NK-92 (cell line): ENCODE results near the gene DDX60.
"Not testable (repeated sequence)": the region's sequence is repeated elsewhere in the genome, so short reads cannot be mapped to it uniquely, and the experiment has no call there.

Experiments used
- DNase-seq: peaks from one replicate; lab custom pipeline; 2025; ENCODE audit not compliant: unreplicated experiment; lab: John Stamatoyannopoulos, UW

The DDX60 gene

GRCh38 chr4:168318266-168318895, at the start of gene DDX60:
TSS of gene DDX60 (minus strand) at chr4:168318752. CDS start at chr4:168311259, 7,493 bp downstream.
- DNase-seq, result peak; percentile 35

- DNase-seq, result no peak
Measured at GRCh38 chr4:168367065-168367464, 48.5 kb upstream of the DDX60 start.

- no peak for DNase-seq
Measured at GRCh38 chr4:168362025-168362401, 43.5 kb upstream of the DDX60 start.

- no peak for DNase-seq
Measured at GRCh38 chr4:168361365-168362024, 42.9 kb upstream of the DDX60 start.

- DNase-seq, result no peak
Measured at GRCh38 chr4:168360271-168360670, 41.7 kb upstream of the DDX60 start.

- DNase-seq, result no peak
Measured at GRCh38 chr4:168357941-168358340, 39.4 kb upstream of the DDX60 start.

GRCh38 chr4:168353746-168354145, 35.2 kb upstream of the DDX60 start:
- DNase-seq, result no peak

GRCh38 chr4:168337550-168337940, 19.0 kb upstream of the DDX60 start:
- no peak for DNase-seq

GRCh38 chr4:168336837-168337549, 18.4 kb upstream of the DDX60 start:
- DNase-seq, result no peak

- no peak for DNase-seq
Measured at GRCh38 chr4:168335621-168336020, 17.1 kb upstream of the DDX60 start.

- no peak for DNase-seq
Measured at GRCh38 chr4:168334053-168334452, 15.5 kb upstream of the DDX60 start.

GRCh38 chr4:168330575-168330974, 12.0 kb upstream of the DDX60 start:
- not testable (repeated sequence) for DNase-seq

GRCh38 chr4:168325591-168325990, 7.0 kb upstream of the DDX60 start:
- no peak for DNase-seq

GRCh38 chr4:168321006-168321405, 2.5 kb upstream of the DDX60 start:
- DNase-seq, result no peak

- no peak for DNase-seq
Measured at GRCh38 chr4:168319486-168320019, 1.0 kb upstream of the DDX60 start.

- DNase-seq, result no peak
Measured at GRCh38 chr4:168317621-168318020, 931 bp downstream of the DDX60 start.

GRCh38 chr4:168309781-168310180, 8.8 kb downstream of the DDX60 start:
- DNase-seq, result no peak

- no peak for DNase-seq
Measured at GRCh38 chr4:168308912-168309311, 9.6 kb downstream of the DDX60 start.

- DNase-seq, result no peak
Measured at GRCh38 chr4:168306476-168306875, 12.1 kb downstream of the DDX60 start.

- DNase-seq, result no peak
Measured at GRCh38 chr4:168304744-168305459, 13.7 kb downstream of the DDX60 start.

GRCh38 chr4:168303430-168303829, 15.1 kb downstream of the DDX60 start:
- not testable (repeated sequence) for DNase-seq
